OCI-LY3 (cell line): ENCODE measurements around the gene SCAI.

Source experiments
- CTCF ChIP-seq: fragments of 200-600, 300-600 bp; sonication (generic); IDR thresholded peaks from 2 replicates; pipeline ENCODE4 v1.5.1; 2014; ENCODE audit warnings: antibody characterized with exemption, low read length, low read depth
- EZH2phosphoT487 ChIP-seq: fragments of 200-600 bp; shearing (Covaris generic); IDR thresholded peaks from 2 replicates; pipeline ENCODE4 v1.6.1; 2018; ENCODE audit warnings: antibody characterized with exemption, mixed run types, low read depth

- no peak for TF ChIP-seq CTCF
- no peak for TF ChIP-seq EZH2phosphoT487
Measured at GRCh38 chr9:125156551-125156950, 13.2 kb upstream of the SCAI start.
